Fibroblast of lung (primary cell): ENCODE data around the gene KIF1A.

Experiments used
- EZH2 ChIP-seq: IDR thresholded peaks from 2 replicates; pipeline ENCODE4 v1.5.1; 2012; ENCODE audit warnings: low read length, control low read depth, mild to moderate bottlenecking; ENCODE audit errors: missing control alignments
- TF ChIP-seq, protein P1 (sequence below), 2 donors: IDR thresholded peaks in 1 of 2; conservative IDR thresholded peaks in 1 of 2; 1 replicate in 1 of 2; 2 replicates in 1 of 2; pipeline ENCODE4 v1.5.1; 2011 to 2012; ENCODE audit warnings: low read length in 2 of 2, control low read depth in 1 of 2, inconsistent platforms in 1 of 2, low read depth in 1 of 2, mild to moderate bottlenecking in 1 of 2

DNA sequence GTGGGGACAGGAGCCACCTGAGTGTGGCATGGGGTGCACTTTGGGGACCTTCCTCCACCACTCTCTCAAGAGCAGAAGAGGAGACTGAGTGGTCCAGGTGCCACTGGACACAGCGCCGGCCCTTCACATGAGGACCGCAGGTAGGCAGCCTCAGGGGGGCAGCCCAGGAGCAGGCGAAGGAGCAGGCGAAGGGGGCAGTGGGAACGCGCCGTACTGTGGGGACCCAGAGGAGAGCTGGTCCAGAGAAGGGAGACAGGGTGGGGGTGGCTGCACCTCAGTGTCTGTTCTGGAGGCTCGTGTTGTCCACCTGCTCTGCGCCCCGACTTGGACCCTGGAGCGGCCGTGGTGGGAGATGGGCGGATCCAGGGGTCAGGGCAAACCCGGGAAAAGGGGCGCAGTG is 73.3 kb downstream of the KIF1A start:
- TF ChIP-seq, protein P1, sequence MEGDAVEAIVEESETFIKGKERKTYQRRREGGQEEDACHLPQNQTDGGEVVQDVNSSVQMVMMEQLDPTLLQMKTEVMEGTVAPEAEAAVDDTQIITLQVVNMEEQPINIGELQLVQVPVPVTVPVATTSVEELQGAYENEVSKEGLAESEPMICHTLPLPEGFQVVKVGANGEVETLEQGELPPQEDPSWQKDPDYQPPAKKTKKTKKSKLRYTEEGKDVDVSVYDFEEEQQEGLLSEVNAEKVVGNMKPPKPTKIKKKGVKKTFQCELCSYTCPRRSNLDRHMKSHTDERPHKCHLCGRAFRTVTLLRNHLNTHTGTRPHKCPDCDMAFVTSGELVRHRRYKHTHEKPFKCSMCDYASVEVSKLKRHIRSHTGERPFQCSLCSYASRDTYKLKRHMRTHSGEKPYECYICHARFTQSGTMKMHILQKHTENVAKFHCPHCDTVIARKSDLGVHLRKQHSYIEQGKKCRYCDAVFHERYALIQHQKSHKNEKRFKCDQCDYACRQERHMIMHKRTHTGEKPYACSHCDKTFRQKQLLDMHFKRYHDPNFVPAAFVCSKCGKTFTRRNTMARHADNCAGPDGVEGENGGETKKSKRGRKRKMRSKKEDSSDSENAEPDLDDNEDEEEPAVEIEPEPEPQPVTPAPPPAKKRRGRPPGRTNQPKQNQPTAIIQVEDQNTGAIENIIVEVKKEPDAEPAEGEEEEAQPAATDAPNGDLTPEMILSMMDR (conservative IDR thresholded peaks at IDR 0.05 in 1 of 2, IDR thresholded peaks at IDR 0.05 in 1 of 2; ENCODE audit: low read depth in 1 of 2, low read length in 2 of 2), result no peak
- no peak for TF ChIP-seq EZH2
